ENCODE measurements around the gene NR2E3.

DNA sequence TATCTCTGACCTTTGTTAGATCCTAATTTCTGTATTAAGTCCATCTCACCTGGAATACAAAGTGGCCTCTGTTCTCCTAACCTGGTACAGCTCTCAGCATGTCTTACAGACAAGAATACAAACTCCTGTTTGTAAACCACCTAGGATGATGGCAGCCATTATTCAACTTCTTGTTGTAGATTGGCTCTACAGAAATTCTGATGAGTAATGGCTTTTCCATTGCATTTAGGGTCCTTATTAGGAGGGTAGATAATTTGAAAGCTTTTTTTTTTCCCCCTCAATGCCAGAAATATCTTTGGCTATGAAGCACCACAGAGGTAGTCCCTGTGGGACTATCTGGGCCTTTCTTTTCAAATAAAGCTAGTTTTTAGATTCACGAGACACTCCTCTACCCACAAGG is 9.8 kb downstream of the NR2E3 start:
- no peak for TF ChIP-seq EZH2 (IDR thresholded peaks at IDR 0.05; ENCODE audit: insufficient read depth, poor library complexity, severe bottlenecking)
- TF ChIP-seq EZH2phosphoT487 (IDR thresholded peaks at IDR 0.05; ENCODE audit: insufficient read depth, low read depth), result no peak
